Hepatocyte (in vitro differentiated cells): Measurements from ENCODE around the gene TCEAL5.

Source experiments
- CTCF ChIP-seq: fragments of 200-600 bp; sonication (generic); IDR thresholded peaks from 2 replicates; pipeline ENCODE4 v1.5.1; 2016; ENCODE audit warnings: antibody characterized with exemption, mild to moderate bottlenecking; ENCODE audit not compliant: poor library complexity
- EZH2 ChIP-seq: fragments of 200-600 bp; sonication (generic); IDR thresholded peaks from 2 replicates; pipeline ENCODE4 v1.6.1; 2016; ENCODE audit warnings: antibody characterized with exemption, mild to moderate bottlenecking, borderline replicate concordance

- TF ChIP-seq CTCF (no peak), EZH2 (no peak)
These were observed 493 bp downstream of the TCEAL5 start for GRCh38 chrX:103275947-103276567.
